Sigmoid colon (tissue), 7 donors: ENCODE results near the gene C2orf80. TPM values are rescaled to one million over a fixed set of nuclear protein-coding genes. Genes with fewer than 3 reads are reported as not detected.

Source experiments
- DNase-seq: peaks from one replicate; pipeline ENCODE4 v3.0.0-alpha.2; 2019
- H3K27ac ChIP-seq, 4 donors: fragments of 200-600 bp; sonication (generic); one replicate each; pipeline ENCODE4 v1.5.1; 2016 to 2019; ENCODE audit warnings: mild to moderate bottlenecking in 1 of 4
- H3K27me3 ChIP-seq, 3 donors: fragments of 200-600 bp; sonication (generic); one replicate each; pipeline ENCODE4 v1.5.1; 2019; ENCODE audit warnings: mild to moderate bottlenecking in 1 of 3
- H3K36me3 ChIP-seq, 4 donors: fragments of 200-600 bp; sonication (generic); one replicate each; pipeline ENCODE4 v1.5.1; 2016 to 2019
- H3K4me1 ChIP-seq, 4 donors: fragments of 200-600 bp; sonication (generic); one replicate each; pipeline ENCODE4 v1.5.1; 2017 to 2019
- H3K4me3 ChIP-seq, 4 donors: fragments of 200-600 bp; sonication (generic); one replicate each; pipeline ENCODE4 v1.5.1; 2017 to 2019; ENCODE audit warnings: mild to moderate bottlenecking in 2 of 4, moderate library complexity in 1 of 4
- H3K9me3 ChIP-seq, 4 donors: fragments of 200-600 bp in 3 of 4; sonication (generic) in 3 of 4; one replicate each; pipeline versions ENCODE4 v1.5.1 to v1.6.1; 2013 to 2019
- CTCF ChIP-seq, 4 experiments: fragments of 450-650 bp in 3 of 4; fragments of 200-600 bp in 1 of 4; IDR thresholded peaks; one replicate each; pipeline ENCODE4 v1.5.1; 2016 to 2019; ENCODE audit warnings: antibody characterized with exemption in 4 of 4, mild to moderate bottlenecking in 3 of 4, moderate library complexity in 2 of 4
- EP300 ChIP-seq, 4 donors: sonication (generic); formaldehyde crosslinking; IDR thresholded peaks; one replicate each; pipeline ENCODE4 v1.6.1; 2017; ENCODE audit warnings: antibody characterized with exemption in 4 of 4
- POLR2A ChIP-seq, 2 donors: fragments of 450-650 bp; IDR thresholded peaks; one replicate each; pipeline ENCODE4 v1.6.1; 2016; ENCODE audit warnings: antibody characterized with exemption in 2 of 2, mild to moderate bottlenecking in 2 of 2, moderate library complexity in 2 of 2
- POLR2AphosphoS5 ChIP-seq, 4 donors: sonication (generic); formaldehyde crosslinking; IDR thresholded peaks; one replicate each; pipeline ENCODE4 v1.6.1; 2017; ENCODE audit warnings: antibody characterized with exemption in 4 of 4
- WGBS, 2 donors: extraction: QIAGEN DNeasy Blood & Tissue Kit; methylation state at CpG; one replicate each; pipeline ENCODE4 v1.1.7; 2013; 5-methylcytosine and 5-hydroxymethylcytosine counted together
- intact Hi-C: fragments of 100-400 bp; cut with DNase I; formaldehyde crosslinking; loops from one replicate; pipeline ENCODE4 v1.15.1; 2023
- polyA plus RNA-seq, 3 donors: library from polyadenylated mRNA; stranded (reverse); fragments of 200-250 nt; gene quantifications; one replicate each; pipeline ENCODE4 v1.2.3, GENCODE V29; 2013
- total RNA-seq, 4 donors: library from RNA; depleted of rRNA; stranded (reverse); fragments of >200 nt; gene quantifications; one replicate each; pipeline ENCODE4 v1.1.0, GENCODE V29; 2016
- donor health status: healthy with polysubstance abuse.
- donor health status: Bipolar disorder and iron deficiency.
- donor health status: healthy.

C2orf80 gene
- total and polyA plus RNA-seq, 7 donors: not detected

GRCh38 chr2:208156439-208156838 is 33.4 kb downstream of the C2orf80 start:
- Histone ChIP-seq H3K4me3 (no peak overlapping the region), H3K4me1 (no peaks in the 10 kb centered on the region), H3K9me3 (peaks cover 0 to 2% (median 0%) of the 10 kb centered on the region in 4 donors), H3K27ac (no peak overlapping the region), H3K27me3 (no peaks in the 10 kb centered on the region), H3K36me3 (no peaks in the 10 kb centered on the region)
- intact Hi-C loops: no loop called here
- DNase-seq: no peak
- 66 to 77% methylated on average over 2 of the region's 2 CpGs for WGBS, 2 donors
- TF ChIP-seq CTCF (IDR thresholded peaks at IDR 0.05): no peak
- no peak for TF ChIP-seq POLR2A (IDR thresholded peaks at IDR 0.05)
- no peak for TF ChIP-seq EP300 (IDR thresholded peaks at IDR 0.05)
- TF ChIP-seq POLR2AphosphoS5 (IDR thresholded peaks at IDR 0.05): no peak

GRCh38 chr2:208153156-208153555 is 36.7 kb downstream of the C2orf80 start:
- Histone ChIP-seq H3K27me3 (no peaks in the 10 kb centered on the region), H3K9me3 (peaks cover 0 to 2% (median 0%) of the 10 kb centered on the region in 4 donors), H3K4me1 (no peaks in the 10 kb centered on the region), H3K36me3 (no peaks in the 10 kb centered on the region), H3K4me3 (no peak overlapping the region), H3K27ac (no peak overlapping the region)
- TF ChIP-seq POLR2AphosphoS5 (IDR thresholded peaks at IDR 0.05): no peak
- no peak for TF ChIP-seq EP300 (IDR thresholded peaks at IDR 0.05)
- no peak for TF ChIP-seq CTCF (IDR thresholded peaks at IDR 0.05)
- no peak for TF ChIP-seq POLR2A (IDR thresholded peaks at IDR 0.05)
- DNase-seq: no peak
- intact Hi-C loops: no loop called here

- Histone ChIP-seq H3K27ac (no peak overlapping the region), H3K4me1 (no peaks in the 10 kb centered on the region), H3K9me3 (peaks cover 0 to 2% (median 0%) of the 10 kb centered on the region in 4 donors), H3K27me3 (no peaks in the 10 kb centered on the region), H3K4me3 (no peak overlapping the region), H3K36me3 (no peaks in the 10 kb centered on the region)
- TF ChIP-seq CTCF (IDR thresholded peaks at IDR 0.05): no peak
- TF ChIP-seq POLR2A (IDR thresholded peaks at IDR 0.05): no peak
- no peak for TF ChIP-seq POLR2AphosphoS5 (IDR thresholded peaks at IDR 0.05)
- TF ChIP-seq EP300 (IDR thresholded peaks at IDR 0.05): no peak
- intact Hi-C loops: no loop called here
- DNase-seq: no peak
- 87 to 96% methylated on average over 1 of the region's 1 CpG for WGBS, 2 donors
Measured at GRCh38 chr2:208150956-208151355, 38.9 kb downstream of the C2orf80 start.

- Histone ChIP-seq H3K4me1 (no peaks in the 10 kb centered on the region), H3K9me3 (peaks cover 0 to 2% (median 0%) of the 10 kb centered on the region in 4 donors), H3K36me3 (no peaks in the 10 kb centered on the region), H3K4me3 (no peak overlapping the region), H3K27me3 (no peaks in the 10 kb centered on the region), H3K27ac (no peak overlapping the region)
- TF ChIP-seq CTCF (IDR thresholded peaks at IDR 0.05): no peak
- no peak for TF ChIP-seq POLR2A (IDR thresholded peaks at IDR 0.05)
- intact Hi-C loops: no loop called here
- no peak for DNase-seq
Measured at GRCh38 chr2:208150094-208150493, 39.7 kb downstream of the C2orf80 start.

DNA sequence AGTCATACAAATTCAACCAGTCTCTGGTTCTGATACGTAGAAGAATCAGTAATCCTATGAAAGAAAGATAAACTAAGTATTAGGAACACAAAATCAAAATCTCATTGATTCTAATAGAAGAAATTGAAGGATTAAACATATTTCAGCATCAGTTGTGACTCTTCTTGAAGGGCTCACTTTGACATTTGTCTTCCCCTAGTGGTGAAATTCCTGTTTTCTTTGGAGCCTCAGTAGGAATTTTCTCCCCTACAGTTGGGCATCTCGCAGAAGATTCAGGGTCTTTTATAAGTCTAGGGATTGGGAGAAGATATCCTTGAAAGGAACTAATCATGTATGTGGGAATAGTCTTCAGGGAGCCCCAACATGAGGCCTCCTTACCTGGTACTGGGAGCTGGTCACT is 41.0 kb downstream of the C2orf80 start:
- 81 to 86% methylated on average over 2 of the region's 2 CpGs for WGBS, 2 donors
- Histone ChIP-seq H3K36me3 (no peaks in the 10 kb centered on the region), H3K27ac (no peak overlapping the region), H3K9me3 (peaks cover 0 to 2% (median 0%) of the 10 kb centered on the region in 4 donors), H3K4me1 (no peaks in the 10 kb centered on the region), H3K27me3 (no peaks in the 10 kb centered on the region), H3K4me3 (no peak overlapping the region)
- DNase-seq: no peak
- TF ChIP-seq CTCF (IDR thresholded peaks at IDR 0.05) (no peak), POLR2AphosphoS5 (IDR thresholded peaks at IDR 0.05) (no peak), POLR2A (IDR thresholded peaks at IDR 0.05) (no peak), EP300 (IDR thresholded peaks at IDR 0.05) (no peak)
- intact Hi-C loops: no loop called here
